ENCODE measurements around the gene CERS6. TPM values are rescaled to one million over a fixed set of nuclear protein-coding genes. Genes with fewer than 3 reads are reported as not detected.
"Not testable (repeated sequence)": the region's sequence is repeated elsewhere in the genome, so short reads cannot be mapped to it uniquely, and the experiment has no call there.

Gene CERS6
- total RNA-seq, 2 experiments from 2014 or later: 11.9 to 12.2 TPM

DNA sequence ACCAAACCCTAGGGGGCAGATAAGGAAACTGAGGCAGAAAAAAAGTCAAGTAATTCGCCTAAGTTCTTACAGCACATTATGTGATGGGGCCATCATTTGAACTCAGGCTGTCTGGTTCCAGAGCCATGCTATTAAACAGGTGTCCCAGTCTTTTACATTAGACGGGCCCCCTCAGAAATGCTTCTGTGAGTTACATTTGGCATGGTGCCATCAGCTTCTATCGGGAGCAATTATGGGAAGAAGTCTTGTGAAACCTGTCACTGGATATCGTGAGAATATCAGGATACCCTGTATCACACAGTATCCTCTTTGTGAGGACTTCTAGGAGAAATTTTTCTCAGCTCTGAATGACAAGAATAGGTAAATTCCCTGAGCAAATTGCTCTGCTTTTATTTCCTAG, 202.6 kb downstream of the CERS6 start:
- no peaks in the 10 kb centered on the region for H3K27me3 Mint-ChIP-seq
- ATAC-seq (ENCODE audit: low read depth) (no peak), DNase-seq (no peak)
- H3K36me3 Mint-ChIP-seq: peaks cover 14% of the 10 kb centered on the region
- POLR2A ChIA-PET: no interaction called here
- H3K4me1 Mint-ChIP-seq: no peaks in the 10 kb centered on the region
- H3K27ac Mint-ChIP-seq: no peak overlapping the region
- no peaks in the 10 kb centered on the region for H3K9me3 Mint-ChIP-seq
- no peak overlapping the region for H3K4me3 Mint-ChIP-seq

DNA sequence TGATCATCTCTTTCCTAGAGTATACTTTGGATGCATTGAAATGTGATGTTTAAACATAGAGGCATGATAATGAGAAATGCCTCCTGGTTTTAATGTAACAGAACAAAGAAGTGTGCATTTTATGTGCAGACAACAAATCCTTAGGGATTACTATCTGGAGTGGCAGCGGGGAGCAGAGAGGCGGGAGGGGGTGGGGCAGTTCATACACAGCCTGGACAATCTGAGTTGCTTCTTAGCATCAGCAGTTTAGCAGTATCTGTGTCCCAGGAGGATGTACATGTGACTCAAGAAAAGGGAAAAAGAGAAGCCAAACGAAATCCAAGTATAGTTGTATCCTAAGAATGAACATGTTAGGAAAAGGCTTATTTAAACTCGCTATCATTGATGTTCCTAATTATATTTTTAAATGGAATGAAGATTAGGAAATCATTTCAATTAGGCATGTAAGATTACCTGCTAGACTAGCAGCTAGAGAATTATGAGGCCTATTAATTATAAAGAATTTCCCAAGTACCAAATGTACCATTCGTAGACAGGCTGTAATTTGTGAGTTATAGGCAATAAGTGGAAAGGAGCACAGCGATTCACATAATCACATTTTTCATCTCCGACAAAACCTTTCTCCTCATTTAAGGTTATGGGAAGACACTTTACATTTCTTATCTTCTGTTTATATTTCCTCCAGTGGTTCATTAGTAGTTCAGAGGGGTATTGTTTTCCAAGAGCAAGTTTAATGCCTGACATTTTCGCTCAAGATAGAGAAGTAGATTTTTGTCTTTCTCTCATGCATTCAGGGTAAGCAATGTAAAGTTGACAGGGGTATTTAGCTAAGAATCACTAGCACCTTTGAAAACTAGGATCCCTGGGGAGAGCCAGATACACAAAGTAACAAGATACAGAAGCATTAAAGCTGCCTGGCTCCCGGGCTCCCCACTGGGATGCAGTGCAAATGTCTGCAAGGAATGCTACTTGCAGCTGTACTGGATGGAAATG, 205.1 kb downstream of the CERS6 start:
- DNase-seq (no peak), ATAC-seq (ENCODE audit: low read depth) (no peak)
- H3K4me1 Mint-ChIP-seq: peaks cover 2% of the 10 kb centered on the region
- H3K9me3 Mint-ChIP-seq: no peaks in the 10 kb centered on the region
- H3K27ac Mint-ChIP-seq: no peak overlapping the region
- H3K36me3 Mint-ChIP-seq: peaks cover 6% of the 10 kb centered on the region
- no peak overlapping the region for H3K4me3 Mint-ChIP-seq
- no peaks in the 10 kb centered on the region for H3K27me3 Mint-ChIP-seq
- POLR2A ChIA-PET: no interaction called here

DNA sequence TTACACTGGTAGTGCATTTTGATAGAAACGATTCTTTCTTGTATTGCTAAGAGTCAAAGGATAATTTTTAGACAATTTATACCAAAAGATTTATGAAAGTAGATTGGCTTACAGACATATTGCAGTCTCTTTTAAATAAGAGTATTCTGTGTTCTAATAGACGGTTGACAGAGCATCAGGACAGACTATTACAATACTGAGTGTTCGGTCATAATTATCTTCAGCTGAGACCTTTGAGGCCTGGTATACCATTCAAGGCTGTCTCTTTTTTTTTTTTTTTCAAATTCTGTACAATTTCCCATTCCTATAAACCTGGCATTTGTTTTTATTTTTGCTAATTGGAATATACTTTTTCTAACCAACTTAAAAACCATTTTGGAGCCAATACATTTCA, 205.8 kb downstream of the CERS6 start:
- ATAC-seq (ENCODE audit: low read depth) (no peak), DNase-seq (no peak)
- Mint-ChIP-seq H3K4me1 (peaks cover 3% of the 10 kb centered on the region), H3K27ac (no peak overlapping the region), H3K4me3 (no peak overlapping the region), H3K9me3 (no peaks in the 10 kb centered on the region), H3K36me3 (peaks cover 9% of the 10 kb centered on the region), H3K27me3 (no peaks in the 10 kb centered on the region)
- POLR2A ChIA-PET: no interaction called here

DNA sequence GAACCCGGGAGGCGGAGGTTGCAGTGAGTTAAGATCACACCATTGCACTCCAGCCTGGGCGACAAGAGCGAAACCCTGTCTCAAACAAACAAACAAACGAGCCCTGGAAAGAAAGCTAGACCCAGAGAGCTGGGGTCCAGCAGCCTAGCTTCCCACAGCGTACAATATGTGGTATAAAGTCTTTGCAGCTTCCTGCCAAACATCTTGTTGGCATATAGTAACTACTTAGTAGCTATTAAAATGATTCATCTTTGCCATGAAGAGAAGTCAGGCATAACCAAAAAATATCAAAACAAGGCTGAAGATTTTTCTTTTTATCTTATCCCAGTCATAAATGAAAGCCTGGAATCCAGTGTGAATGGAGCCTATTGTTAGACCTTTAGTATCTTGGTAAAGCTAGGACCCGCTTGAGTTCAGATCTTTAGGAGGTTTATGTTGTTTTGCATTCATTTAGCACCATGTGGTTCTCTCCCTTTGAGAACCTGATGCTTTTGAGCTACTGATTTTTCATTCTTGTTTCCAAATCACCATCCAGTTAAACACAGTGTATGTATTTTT, 206.7 kb downstream of the CERS6 start:
- POLR2A ChIA-PET: no interaction called here
- Mint-ChIP-seq H3K27me3 (no peaks in the 10 kb centered on the region), H3K9me3 (no peaks in the 10 kb centered on the region), H3K4me1 (peaks cover 6% of the 10 kb centered on the region), H3K4me3 (no peak overlapping the region), H3K36me3 (peaks cover 9% of the 10 kb centered on the region), H3K27ac (no peak overlapping the region)
- ATAC-seq (ENCODE audit: low read depth) (no peak), DNase-seq (no peak)

DNA sequence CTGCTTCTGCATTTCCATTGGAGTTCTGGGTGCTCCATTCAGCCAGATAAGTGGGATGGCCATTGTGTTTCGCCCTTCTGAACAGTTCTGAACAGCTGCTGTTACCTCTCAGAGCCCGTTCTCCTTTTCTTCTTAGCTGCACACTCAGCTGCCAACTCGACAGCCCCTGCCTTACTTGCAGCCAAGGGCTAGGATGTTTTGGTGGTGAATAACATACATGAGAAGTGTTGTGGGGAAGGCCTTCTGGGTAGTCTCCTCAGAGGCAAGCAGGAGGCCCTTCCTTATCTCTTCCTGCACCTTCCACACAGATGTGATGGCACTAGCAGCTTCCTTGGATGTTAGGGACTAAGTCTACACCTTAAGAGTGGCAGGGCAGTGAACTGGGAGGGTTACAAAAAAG, 207.9 kb downstream of the CERS6 start:
- Mint-ChIP-seq H3K27ac (no peak overlapping the region), H3K27me3 (no peaks in the 10 kb centered on the region)
- ATAC-seq (ENCODE audit: low read depth): no peak

DNA sequence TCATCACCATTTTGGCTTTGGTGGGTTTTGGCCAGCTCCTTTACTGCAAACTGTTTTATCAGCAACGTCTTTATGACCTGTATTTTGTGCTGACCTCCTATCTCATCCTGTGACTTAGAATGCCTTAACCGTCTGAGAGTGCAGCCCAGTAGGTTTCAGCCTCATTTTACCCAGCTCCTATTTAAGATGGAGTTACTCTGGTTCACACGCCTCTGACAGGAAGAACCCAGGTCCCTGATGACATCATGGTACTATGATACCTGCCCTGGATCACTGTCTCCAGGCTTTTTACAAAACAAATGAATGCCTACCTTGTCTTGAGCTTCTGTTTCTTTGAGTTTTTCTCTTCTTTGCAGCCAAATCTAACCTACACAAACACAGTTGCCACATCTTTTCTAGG, 208.6 kb downstream of the CERS6 start:
- H3K27me3 Mint-ChIP-seq; H3K4me3 Mint-ChIP-seq; H3K27ac Mint-ChIP-seq; POLR2A ChIA-PET; ATAC-seq (ENCODE audit: low read depth); H3K4me1 Mint-ChIP-seq; H3K9me3 Mint-ChIP-seq; DNase-seq: not testable (repeated sequence)
- H3K36me3 Mint-ChIP-seq: peaks cover 13% of the 10 kb centered on the region

More for the DNA sequence above, 207.9 kb downstream of the CERS6 start:
- no peaks in the 10 kb centered on the region for H3K9me3 Mint-ChIP-seq
- H3K4me1 Mint-ChIP-seq: peaks cover 7% of the 10 kb centered on the region
- no peak for DNase-seq
- POLR2A ChIA-PET: no interaction called here
- peaks cover 10% of the 10 kb centered on the region for H3K36me3 Mint-ChIP-seq
- H3K4me3 Mint-ChIP-seq: no peak overlapping the region

DNA sequence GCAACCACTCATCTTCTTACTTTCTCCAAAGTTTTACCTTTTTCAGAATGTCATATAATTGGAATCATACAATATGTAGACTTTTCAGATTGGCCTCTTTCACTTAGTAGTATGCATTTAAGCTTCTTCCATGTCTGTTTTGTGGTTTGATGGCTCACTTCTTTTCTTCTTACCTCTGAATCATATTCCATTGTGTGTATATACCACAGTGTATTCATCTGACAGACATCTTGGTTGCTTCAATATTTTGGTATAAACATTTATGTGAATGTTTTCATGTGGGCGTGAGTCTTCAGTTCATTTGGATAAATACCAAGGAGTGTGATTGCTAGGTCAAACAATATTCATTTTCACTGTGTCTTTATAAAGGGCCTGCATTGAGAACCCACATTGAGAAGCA, 210.3 kb downstream of the CERS6 start:
- peaks cover 10% of the 10 kb centered on the region for H3K4me1 Mint-ChIP-seq
- POLR2A ChIA-PET: no interaction called here
- no peak for ATAC-seq (ENCODE audit: low read depth)

DNA sequence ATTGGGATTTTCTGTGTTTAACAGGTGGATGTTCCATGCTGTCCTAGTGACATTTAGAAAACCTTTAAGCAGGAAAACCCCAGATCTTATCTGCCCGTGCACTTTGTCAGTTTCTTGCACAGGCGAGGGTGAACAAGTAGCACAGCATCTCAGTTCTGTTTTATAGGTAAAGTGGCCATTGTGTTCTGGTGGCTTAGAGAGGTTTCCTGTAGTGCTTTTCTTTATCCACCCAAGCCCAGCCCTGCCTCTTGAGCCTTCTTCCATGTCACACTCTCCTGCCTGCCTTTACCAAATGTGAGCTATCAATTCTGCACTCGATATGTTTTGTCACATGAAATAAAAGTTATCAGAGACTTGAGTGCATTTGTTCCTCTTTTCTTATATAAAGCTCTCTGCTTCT, 211.1 kb downstream of the CERS6 start:
- H3K4me1 Mint-ChIP-seq: peaks cover 10% of the 10 kb centered on the region
- H3K4me3 Mint-ChIP-seq: no peak overlapping the region
- peaks cover 3% of the 10 kb centered on the region for H3K9me3 Mint-ChIP-seq
- DNase-seq (no peak), ATAC-seq (ENCODE audit: low read depth) (no peak)
- no peak overlapping the region for H3K27ac Mint-ChIP-seq
- POLR2A ChIA-PET: no interaction called here
- peaks cover 16% of the 10 kb centered on the region for H3K36me3 Mint-ChIP-seq
- H3K27me3 Mint-ChIP-seq: no peaks in the 10 kb centered on the region

More for the DNA sequence above, 210.3 kb downstream of the CERS6 start:
- no peak for DNase-seq
- H3K4me3 Mint-ChIP-seq: no peak overlapping the region
- no peaks in the 10 kb centered on the region for H3K27me3 Mint-ChIP-seq
- H3K9me3 Mint-ChIP-seq: peaks cover under 1% of the 10 kb centered on the region
- H3K27ac Mint-ChIP-seq: no peak overlapping the region
- peaks cover 13% of the 10 kb centered on the region for H3K36me3 Mint-ChIP-seq

DNA sequence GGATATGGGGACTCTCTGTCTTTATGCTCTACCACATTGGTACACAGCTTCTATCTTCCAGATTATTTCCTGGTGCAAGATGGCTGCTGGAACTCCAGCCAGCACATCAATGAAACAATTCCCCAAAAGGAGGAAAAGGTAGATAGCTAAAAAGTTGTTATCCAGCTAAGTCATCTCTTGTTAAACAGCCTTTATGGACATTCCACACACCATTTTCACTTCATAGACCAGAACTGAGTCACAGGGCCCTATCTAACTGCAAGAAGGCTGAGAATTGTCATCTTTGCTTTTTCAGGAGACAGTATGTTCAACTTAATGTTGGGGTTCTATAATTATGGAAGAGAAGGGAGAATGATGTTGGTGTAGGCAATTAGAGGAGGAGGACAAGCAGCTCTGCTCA, 213.1 kb downstream of the CERS6 start:
- ATAC-seq (ENCODE audit: low read depth) (no peak), DNase-seq (no peak)
- Mint-ChIP-seq H3K27ac (peak overlapping the region; percentile 8), H3K9me3 (peaks cover 4% of the 10 kb centered on the region), H3K4me3 (no peak overlapping the region), H3K4me1 (peaks cover 10% of the 10 kb centered on the region), H3K36me3 (peaks cover 21% of the 10 kb centered on the region), H3K27me3 (no peaks in the 10 kb centered on the region)
- POLR2A ChIA-PET: no interaction called here

DNA sequence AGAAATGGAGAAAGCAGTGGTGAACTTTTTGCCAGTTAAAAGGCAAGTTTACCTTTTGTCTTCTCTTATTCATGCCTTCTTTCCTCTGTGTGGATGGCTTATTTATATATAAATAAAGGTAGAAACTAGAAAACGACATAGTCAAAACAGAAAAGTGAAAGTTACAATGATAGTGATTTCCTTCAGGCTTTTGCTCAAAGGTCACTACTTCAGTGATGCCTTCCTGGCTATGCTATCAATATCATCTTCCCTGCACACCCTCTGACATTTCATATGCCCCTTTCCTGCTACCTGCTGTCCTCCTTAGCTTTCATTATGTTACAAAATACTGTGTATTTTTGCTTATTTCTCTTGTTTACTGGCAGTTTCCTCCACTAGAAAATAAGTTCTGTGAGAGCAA, 214.4 kb downstream of the CERS6 start:
- POLR2A ChIA-PET: no interaction called here
- DNase-seq: no peak
- peak overlapping the region; percentile 19 for H3K27ac Mint-ChIP-seq

DNA sequence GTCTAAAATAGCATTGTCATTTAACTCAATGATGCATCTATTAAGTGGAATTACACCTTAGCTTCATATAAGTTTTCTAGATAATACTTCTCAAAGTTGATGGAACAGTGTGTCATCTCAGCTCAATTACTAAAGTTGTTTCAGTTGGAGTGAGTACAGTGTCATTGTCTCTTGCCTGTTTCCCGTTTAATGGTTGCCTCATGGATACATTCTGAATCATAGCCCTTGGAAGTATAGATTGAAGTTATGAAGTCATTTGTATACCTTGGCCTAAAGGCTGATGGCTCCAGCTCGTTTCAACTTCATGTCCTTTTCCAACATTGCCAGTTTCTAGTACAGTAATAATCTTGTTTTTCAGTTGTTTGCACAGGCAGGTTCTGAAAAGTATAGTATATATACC, 215.9 kb downstream of the CERS6 start:
- no peak for DNase-seq
- peaks cover 6% of the 10 kb centered on the region for H3K9me3 Mint-ChIP-seq
- no peak overlapping the region for H3K27ac Mint-ChIP-seq
- H3K27me3 Mint-ChIP-seq: no peaks in the 10 kb centered on the region
- H3K4me3 Mint-ChIP-seq: no peak overlapping the region
- ATAC-seq (ENCODE audit: low read depth): no peak
- H3K36me3 Mint-ChIP-seq: peaks cover 23% of the 10 kb centered on the region
- peaks cover 6% of the 10 kb centered on the region for H3K4me1 Mint-ChIP-seq
- POLR2A ChIA-PET: no interaction called here

More for the DNA sequence above, 214.4 kb downstream of the CERS6 start:
- Mint-ChIP-seq H3K9me3 (peaks cover 4% of the 10 kb centered on the region), H3K4me3 (no peak overlapping the region), H3K4me1 (peaks cover 8% of the 10 kb centered on the region), H3K27me3 (no peaks in the 10 kb centered on the region), H3K36me3 (peaks cover 21% of the 10 kb centered on the region)
- no peak for ATAC-seq (ENCODE audit: low read depth)

DNA sequence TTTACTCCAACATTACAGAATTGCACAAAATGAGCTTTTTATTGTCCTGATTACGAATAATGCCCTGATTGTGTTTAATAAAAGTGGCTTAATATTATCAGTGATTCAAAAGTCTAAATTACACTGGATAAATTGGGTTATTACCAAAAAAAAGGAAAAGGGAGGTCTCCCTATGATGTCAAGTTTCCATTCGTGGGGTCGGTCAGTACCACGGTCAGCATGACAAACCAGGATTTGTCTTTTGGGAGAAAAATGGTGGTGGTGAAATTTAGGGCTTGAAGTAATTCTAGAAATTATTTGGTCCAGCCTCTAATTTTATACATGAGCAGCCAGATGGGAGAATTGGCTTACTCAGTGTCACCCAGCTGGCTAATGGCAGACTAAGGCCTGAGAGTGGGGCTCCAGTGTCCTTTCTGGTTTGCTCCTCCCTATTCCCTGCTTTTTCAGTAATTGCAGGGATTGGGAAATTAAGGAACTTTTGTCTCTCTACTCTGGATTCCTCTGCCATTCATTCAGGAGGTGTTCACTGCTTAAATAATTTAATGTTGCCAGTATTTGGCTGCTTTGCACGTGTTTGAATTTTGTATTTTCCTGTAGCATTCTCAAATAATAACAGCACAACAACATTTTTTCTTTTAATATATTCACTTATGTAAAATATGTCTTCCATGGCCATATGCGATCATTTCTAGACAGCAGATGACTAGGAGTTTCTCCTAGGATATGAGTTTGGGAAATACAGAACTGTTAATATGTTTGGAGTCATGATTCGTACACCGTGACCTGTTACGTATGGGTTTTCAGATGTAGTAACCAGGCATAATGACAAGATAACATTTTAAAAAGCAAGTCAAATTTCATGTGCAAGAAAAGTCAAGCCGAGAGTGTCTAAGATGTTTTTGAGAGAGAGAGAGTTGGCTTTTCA, 217.5 kb downstream of the CERS6 start:
- POLR2A ChIA-PET: no interaction called here
- DNase-seq (no peak), ATAC-seq (ENCODE audit: low read depth) (no peak)
- Mint-ChIP-seq H3K36me3 (peaks cover 25% of the 10 kb centered on the region), H3K4me3 (no peak overlapping the region), H3K4me1 (peaks cover 2% of the 10 kb centered on the region), H3K9me3 (peaks cover 6% of the 10 kb centered on the region), H3K27ac (no peak overlapping the region), H3K27me3 (no peaks in the 10 kb centered on the region)

DNA sequence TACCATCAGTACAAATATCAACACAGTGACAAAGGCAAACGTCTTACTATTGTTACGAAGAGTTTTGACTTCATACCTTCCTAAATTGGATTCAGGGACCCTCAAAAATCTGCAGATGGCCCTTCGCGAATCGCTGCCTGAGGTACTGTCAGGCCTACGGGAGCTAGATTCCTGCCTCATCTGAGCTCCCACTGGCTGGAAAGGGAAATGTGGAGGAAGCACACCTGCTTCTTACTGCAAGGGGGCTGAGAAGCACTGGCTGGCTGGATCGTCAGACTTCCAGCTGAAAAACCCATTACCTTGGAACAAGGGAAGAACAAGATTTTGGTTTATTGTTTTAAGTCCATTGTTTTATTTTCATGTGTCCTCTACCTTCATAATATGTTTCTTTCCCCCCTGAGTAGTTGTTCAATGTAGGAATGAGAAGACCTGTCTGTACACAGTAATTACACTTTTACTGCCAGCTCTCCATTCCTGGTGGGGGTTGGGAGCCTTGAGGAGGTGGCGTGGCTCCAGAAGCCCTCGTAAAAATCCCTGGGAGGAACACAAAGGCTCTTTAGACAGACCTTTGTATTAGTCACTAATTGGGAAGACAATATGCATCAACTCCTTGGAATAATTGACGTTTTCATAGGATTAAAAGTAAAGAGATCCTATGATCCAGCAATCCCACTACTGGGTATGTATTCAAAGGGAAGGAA, 222.2 kb downstream of the CERS6 start:
- Mint-ChIP-seq H3K4me1 (no peaks in the 10 kb centered on the region), H3K36me3 (peaks cover 14% of the 10 kb centered on the region), H3K27ac (no peak overlapping the region), H3K9me3 (peaks cover 1% of the 10 kb centered on the region), H3K4me3 (no peak overlapping the region), H3K27me3 (no peaks in the 10 kb centered on the region)
- DNase-seq: no peak
- POLR2A ChIA-PET: no interaction called here
- ATAC-seq (ENCODE audit: low read depth): no peak

All from activated naive CD8-positive, alpha-beta T cell treated with anti-CD3 and anti-CD28 coated beads, Interleukin-2, amount 10 ng/mL, durations not matched to agents 7 days and 5 days (primary cell).